Endothelial cell of umbilical vein (primary cell): Measurements from ENCODE around the gene EPHB6. TPM values are rescaled to one million over a fixed set of nuclear protein-coding genes. Genes with fewer than 3 reads are reported as not detected.

ENCODE experiments used
- BruUV-seq: library from RNA; stranded (reverse); fragments of 400-500 nt; replicated peaks from 2 replicates; lab custom pipeline; 2021; lab: Mats Ljungman, UMichigan
- CTCF ChIA-PET: fragments of 300-600, 350-600 bp; sonication (Branson Sonifier 250); formaldehyde crosslinking; loops from one replicate; lab custom pipeline; 2021; ENCODE audit warnings: antibody characterized with exemption, inconsistent platforms; lab: Charles Lee
- POLR2A ChIA-PET: fragments of 300-600, 350-600 bp; sonication (Branson Sonifier 250); formaldehyde crosslinking; loops from one replicate; lab custom pipeline; 2021; ENCODE audit warnings: antibody characterized with exemption, inconsistent platforms; lab: Charles Lee
- DNase-seq: peaks from one replicate; pipeline ENCODE4 v3.0.0-alpha.2; 2011; ENCODE audit warnings: low read depth, low spot score
- FAIRE-seq: peaks from 2 replicates; lab custom pipeline; 2011; peaks lifted over from hg19 to GRCh38; lab: Jason Lieb, UNC
- H2AFZ ChIP-seq: 2 replicates; pipeline ENCODE4 v1.6.0; 2012; ENCODE audit warnings: low read depth, low read length, control low read depth, inconsistent platforms
- H3K27ac ChIP-seq: 2 replicates; pipeline ENCODE4 v1.5.1; 2011; ENCODE audit warnings: low read depth, mild to moderate bottlenecking, control low read depth, low read length, moderate library complexity; ENCODE audit not compliant: insufficient read depth
- H3K27me3 ChIP-seq, 2 experiments: 2 replicates each; pipeline versions ENCODE4 v1.6.0 to v1.6.1; 2011; ENCODE audit warnings: low read length in 2 of 2, mixed read lengths in 1 of 2; ENCODE audit not compliant: control insufficient read depth in 2 of 2, insufficient read depth in 2 of 2
- H3K36me3 ChIP-seq, 2 experiments: 2 replicates in 1 of 2; 3 replicates in 1 of 2; pipeline ENCODE4 v1.5.1; 2011; ENCODE audit warnings: low read length in 2 of 2, mild to moderate bottlenecking in 1 of 2, moderate library complexity in 1 of 2; ENCODE audit not compliant: control insufficient read depth in 2 of 2, insufficient read depth in 2 of 2; ENCODE audit errors: extremely low read depth in 1 of 2
- H3K4me1 ChIP-seq: 3 replicates; pipeline ENCODE4 v1.5.1; 2011; ENCODE audit warnings: mild to moderate bottlenecking, low read length; ENCODE audit not compliant: control insufficient read depth, insufficient read depth; ENCODE audit errors: extremely low read depth
- H3K4me2 ChIP-seq: 2 replicates; pipeline ENCODE4 v1.6.1; 2011; ENCODE audit warnings: low read length, control low read depth, mixed read lengths; ENCODE audit not compliant: insufficient read depth
- H3K4me3 ChIP-seq, 3 experiments: fragments of 200-600 bp in 1 of 3; sonication (generic), shearing (Covaris generic) in 1 of 3; replicated peaks in 1 of 3; 2 replicates each; pipeline ENCODE4 v1.5.1; 2011 to 2016; ENCODE audit warnings: control low read depth in 3 of 3, low read length in 3 of 3, mild to moderate bottlenecking in 2 of 3, inconsistent platforms in 1 of 3, low read depth in 1 of 3, moderate library complexity in 1 of 3; ENCODE audit not compliant: insufficient read depth in 1 of 3
- H3K79me2 ChIP-seq: 2 replicates; pipeline ENCODE4 v1.6.0; 2012; ENCODE audit warnings: low read length, inconsistent platforms; ENCODE audit not compliant: control insufficient read depth, insufficient read depth
- H3K9ac ChIP-seq: replicated peaks from 2 replicates; pipeline ENCODE3; 2011; ENCODE audit warnings: low read length, control low read depth; ENCODE audit not compliant: insufficient read depth; ENCODE audit errors: extremely low read depth
- H3K9me1 ChIP-seq: replicated peaks from 3 replicates; pipeline ENCODE4 v1.6.0; 2011; ENCODE audit warnings: mild to moderate bottlenecking, low read length; ENCODE audit not compliant: control insufficient read depth, insufficient read depth; ENCODE audit errors: extremely low read depth
- H3K9me3 ChIP-seq: replicated peaks from 2 replicates; pipeline ENCODE4 v1.5.1; 2012; ENCODE audit warnings: low read length, inconsistent platforms; ENCODE audit not compliant: control insufficient read depth, insufficient read depth
- H4K20me1 ChIP-seq: replicated peaks from 2 replicates; pipeline ENCODE3; 2011; ENCODE audit warnings: mild to moderate bottlenecking, low read length; ENCODE audit not compliant: control insufficient read depth, insufficient read depth; ENCODE audit errors: extremely low read depth
- CTCF ChIP-seq, 2 donors: IDR thresholded peaks; 1 replicate in 1 of 2; 2 replicates in 1 of 2; pipeline ENCODE4 v1.5.1; 2011; ENCODE audit warnings: low read length in 2 of 2, mild to moderate bottlenecking in 2 of 2, moderate library complexity in 2 of 2, control low read depth in 1 of 2, inconsistent platforms in 1 of 2, low read depth in 1 of 2; ENCODE audit not compliant: insufficient read depth in 1 of 2; ENCODE audit errors: extremely low read depth in 1 of 2
- EZH2 ChIP-seq: IDR thresholded peaks from 2 replicates; pipeline ENCODE4 v1.6.1; 2012; ENCODE audit warnings: borderline replicate concordance, low read depth, mild to moderate bottlenecking, moderate library complexity, low read length, inconsistent platforms; ENCODE audit not compliant: severe bottlenecking
- FOS ChIP-seq: IDR thresholded peaks from 2 replicates; pipeline ENCODE4 v1.6.1; 2011; ENCODE audit warnings: mild to moderate bottlenecking, low read length, moderate library complexity, borderline replicate concordance; ENCODE audit not compliant: insufficient read depth
- GATA2 ChIP-seq: IDR thresholded peaks from 2 replicates; pipeline ENCODE4 v1.7.0; 2011; ENCODE audit warnings: low read depth, mild to moderate bottlenecking, moderate library complexity, mixed read lengths, low read length; ENCODE audit not compliant: insufficient read length, insufficient read depth
- JUN ChIP-seq: IDR thresholded peaks from 2 replicates; pipeline ENCODE4 v1.6.1; 2011; ENCODE audit warnings: borderline replicate concordance, low read depth; ENCODE audit not compliant: insufficient read length, insufficient read depth
- MAX ChIP-seq: IDR thresholded peaks from 2 replicates; pipeline ENCODE4 v1.6.1; 2011; ENCODE audit not compliant: insufficient read depth, insufficient read length
- MYC ChIP-seq: IDR thresholded peaks from one replicate; pipeline ENCODE4 v1.6.1; 2011; ENCODE audit warnings: mild to moderate bottlenecking, low read depth, low read length
- POLR2A ChIP-seq: IDR thresholded peaks from 2 replicates; pipeline ENCODE4 v1.6.1; 2012; ENCODE audit warnings: low read depth, mild to moderate bottlenecking, control low read depth, low read length
- POLR2AphosphoS5 ChIP-seq: IDR thresholded peaks from 2 replicates; pipeline ENCODE4 v1.6.1; 2012; ENCODE audit warnings: low read depth, mild to moderate bottlenecking, control low read depth, low read length, moderate library complexity; ENCODE audit not compliant: insufficient read depth
- dilution Hi-C: fragments of 300-500 bp; cut with MboI; formaldehyde crosslinking; loops from one replicate; pipeline ENCODE4 v1.15.0; 2019; ENCODE audit warnings: low sequenced_read_pairs; ENCODE audit not compliant: extremely low pct_ligation_motif_present
- intact Hi-C: fragments of 100-400 bp; cut with micrococcal nuclease; formaldehyde crosslinking; loops from one replicate; pipeline ENCODE4 v1.10.0; 2022
- polyA plus RNA-seq, 4 experiments: library from polyadenylated mRNA; depleted of rRNA in 3 of 4; stranded (reverse) in 3 of 4; unstranded in 1 of 4; fragments of >200 nt; gene quantifications; 2 replicates each; pipeline versions ENCODE4 v1.2.1 to v1.2.3, GENCODE V29; 2011 to 2012; ENCODE audit warnings: missing spikeins in 1 of 4
- total RNA-seq: library from RNA; stranded (reverse); gene quantifications from 2 replicates; pipeline ENCODE4 v1.2.3, GENCODE V29; 2021

Gene EPHB6
- total and polyA plus RNA-seq, 2 donors (not counting 3 experiments of a cell fraction or from before 2014, with no cell fraction given): 0.86 to 2.9 TPM

GRCh38 chr7:142910481-142910880 lies 55.6 kb downstream of the EPHB6 start:
- FAIRE-seq (no peak), DNase-seq (no peak)
- TF ChIP-seq MAX (no peak), EZH2 (no peak), POLR2AphosphoS5 (no peak), CTCF (IDR thresholded peaks at IDR 0.05; ENCODE audit: extremely low read depth in 1 of 2, insufficient read depth in 1 of 2, low read depth in 1 of 2, low read length in 2 of 2) (no peak), POLR2A (no peak), GATA2 (no peak), JUN (no peak), FOS (no peak), MYC (no peak)
- no peak overlapping the region for H2AFZ ChIP-seq
- dilution Hi-C loops (no loop called here), intact Hi-C loops (no loop called here)
- no peaks in the 10 kb centered on the region for H3K9me1 ChIP-seq
- H3K27ac ChIP-seq: no peak overlapping the region
- no TSS peak for BruUV-seq
- H3K27me3 ChIP-seq: no peaks in the 10 kb centered on the region
- no peak overlapping the region for H3K4me3 ChIP-seq
- H4K20me1 ChIP-seq: no peaks in the 10 kb centered on the region
- H3K79me2 ChIP-seq: no peaks in the 10 kb centered on the region
- ChIA-PET CTCF (interaction anchor here (0.6 to 1.7 kb wide), 4 partner anchors 10 to 305 kb away, joined by 3 to 11 read pairs (median 8); no protein-coding TSS in a partner anchor), POLR2A (no interaction called here)
- no peak overlapping the region for H3K9ac ChIP-seq
- no peaks in the 10 kb centered on the region for H3K36me3 ChIP-seq
- H3K4me2 ChIP-seq: no peak overlapping the region
- H3K9me3 ChIP-seq: no peaks in the 10 kb centered on the region
- no peaks in the 10 kb centered on the region for H3K4me1 ChIP-seq
